Measurements from ENCODE around the gene CLTCL1. TPM values are rescaled to one million over a fixed set of nuclear protein-coding genes. Genes with fewer than 3 reads are reported as not detected.
"Not testable (repeated sequence)": the region's sequence is repeated elsewhere in the genome, so short reads cannot be mapped to it uniquely, and the experiment has no call there.

Gene CLTCL1
- total RNA-seq, 1 donor from 2014 or later, result 5.8 TPM

DNA sequence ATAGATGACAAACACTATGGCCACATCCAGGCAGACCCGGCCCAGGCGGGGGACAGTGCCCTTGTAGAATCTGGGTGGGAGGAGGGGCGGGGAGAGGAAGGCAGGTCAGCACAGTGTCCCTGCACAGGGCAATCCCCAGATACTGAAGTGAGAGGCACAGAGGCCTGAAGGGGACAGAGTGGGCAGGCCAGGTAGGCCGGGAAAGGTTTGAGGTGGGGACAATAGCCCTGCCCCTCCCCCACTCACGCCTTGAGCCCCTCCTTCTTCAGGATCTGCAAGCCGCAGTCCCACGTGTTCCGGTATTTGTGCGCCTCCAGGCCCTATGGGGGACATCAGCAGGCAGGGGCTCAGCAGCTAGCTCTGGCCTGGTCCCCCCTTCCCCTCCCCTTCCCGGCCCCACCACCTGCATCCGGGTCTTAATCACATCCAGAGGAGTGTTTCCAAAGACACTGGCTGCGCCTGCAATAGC is 115.3 kb downstream of the CLTCL1 start:
- no peak for DNase-seq (ENCODE audit: low spot score)

DNA sequence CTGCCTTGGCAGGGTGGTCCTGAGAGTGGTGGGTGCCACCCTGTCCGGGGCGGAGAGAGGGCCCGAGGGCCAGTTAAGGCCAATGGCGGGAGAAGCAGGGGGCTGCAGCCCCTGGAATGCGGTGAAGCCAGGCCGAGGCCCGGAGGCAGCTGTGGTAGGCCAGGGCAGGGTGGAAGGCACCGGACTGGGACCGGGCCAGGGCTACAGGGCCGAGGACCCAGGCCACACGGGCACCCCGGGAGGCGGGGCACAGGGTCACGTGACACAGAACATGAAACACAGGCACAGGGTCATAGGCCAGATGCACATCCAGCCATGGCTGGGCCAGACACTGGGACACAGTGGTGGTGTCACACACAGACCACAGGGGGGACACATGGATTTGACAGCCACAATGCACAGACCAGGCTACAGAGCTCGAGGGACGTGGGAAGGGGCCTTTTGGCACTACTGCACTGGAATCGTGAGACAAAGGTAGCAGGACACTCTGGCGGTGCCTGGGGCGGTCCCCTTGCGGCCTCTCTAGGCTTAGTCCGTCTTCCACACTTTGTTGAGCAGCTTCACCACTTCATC is 115.8 kb downstream of the CLTCL1 start:
- DNase-seq (ENCODE audit: low spot score), result no peak

DNA sequence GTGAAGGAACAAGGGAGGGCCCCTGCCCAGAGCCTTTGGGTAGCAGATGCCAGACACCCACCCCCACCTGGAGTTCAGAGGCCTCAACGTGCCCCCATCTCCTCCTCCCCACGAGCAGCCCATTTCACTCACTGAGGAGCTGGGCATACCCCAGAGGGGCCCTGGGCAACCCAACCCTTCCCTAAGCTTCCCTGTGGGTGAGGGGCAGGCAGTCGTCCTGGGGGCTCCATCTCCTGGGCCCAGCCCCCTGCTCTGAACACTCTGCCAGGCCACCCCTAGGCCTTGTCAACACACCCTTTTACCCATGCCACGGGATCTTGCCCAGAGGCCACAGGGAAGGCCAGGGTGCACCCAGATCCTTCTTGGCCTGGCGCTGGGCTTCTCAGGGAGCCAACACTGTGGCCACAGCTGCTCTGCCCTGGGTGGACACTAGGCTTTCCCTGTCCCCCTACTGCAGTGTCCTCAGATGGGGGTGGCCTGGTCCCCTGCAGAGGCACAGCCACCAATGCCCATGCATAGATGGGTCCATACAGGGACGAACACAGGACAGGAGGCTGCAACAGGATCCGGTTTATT is 116.4 kb downstream of the CLTCL1 start:
- DNase-seq (ENCODE audit: low spot score), result no peak

DNA sequence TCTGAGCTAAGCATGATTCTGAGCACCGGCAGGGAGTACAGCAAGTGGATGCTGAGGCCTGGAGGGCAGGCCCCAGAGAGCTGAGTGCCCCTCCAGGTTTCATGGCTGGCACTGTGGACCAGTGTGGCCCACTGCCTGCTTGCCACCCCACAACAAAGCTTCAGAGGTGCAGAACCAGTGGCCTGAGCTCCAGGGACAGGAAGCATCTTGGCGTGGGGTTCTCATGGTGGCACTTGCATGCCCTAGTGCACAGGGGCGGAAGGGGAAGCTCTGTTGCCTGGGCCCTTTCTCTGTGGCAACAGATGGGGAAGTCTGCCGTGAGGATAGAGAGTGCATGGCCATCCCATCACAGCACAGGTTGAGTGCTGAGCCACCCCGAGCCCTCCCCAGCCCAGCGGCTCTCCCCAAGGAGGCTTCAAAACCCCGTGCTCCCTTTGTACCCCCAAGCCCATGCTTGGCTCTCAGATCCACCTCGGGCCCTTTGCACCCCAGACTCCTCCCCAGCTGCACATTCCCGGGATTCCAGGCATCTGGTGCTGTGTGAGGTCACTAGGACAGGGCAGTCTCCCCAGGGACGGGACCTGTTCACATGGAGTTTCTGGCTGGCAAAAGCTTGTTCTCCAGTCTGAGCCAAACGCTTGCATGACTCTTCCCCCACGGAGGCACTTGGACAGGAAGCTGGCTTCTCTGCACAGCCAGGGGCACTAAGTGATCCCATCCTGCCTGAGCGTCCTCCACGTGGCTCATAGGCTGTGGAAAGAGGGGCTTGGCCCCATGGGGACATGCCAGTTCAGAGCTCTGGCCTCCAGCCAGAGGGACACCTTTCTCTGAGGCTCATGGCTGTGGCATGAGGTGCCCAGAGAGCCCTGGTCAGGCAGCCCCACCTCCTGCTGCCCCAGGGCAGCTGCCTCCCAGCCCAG is 117.2 kb downstream of the CLTCL1 start:
- no peak for DNase-seq (ENCODE audit: low spot score)

DNA sequence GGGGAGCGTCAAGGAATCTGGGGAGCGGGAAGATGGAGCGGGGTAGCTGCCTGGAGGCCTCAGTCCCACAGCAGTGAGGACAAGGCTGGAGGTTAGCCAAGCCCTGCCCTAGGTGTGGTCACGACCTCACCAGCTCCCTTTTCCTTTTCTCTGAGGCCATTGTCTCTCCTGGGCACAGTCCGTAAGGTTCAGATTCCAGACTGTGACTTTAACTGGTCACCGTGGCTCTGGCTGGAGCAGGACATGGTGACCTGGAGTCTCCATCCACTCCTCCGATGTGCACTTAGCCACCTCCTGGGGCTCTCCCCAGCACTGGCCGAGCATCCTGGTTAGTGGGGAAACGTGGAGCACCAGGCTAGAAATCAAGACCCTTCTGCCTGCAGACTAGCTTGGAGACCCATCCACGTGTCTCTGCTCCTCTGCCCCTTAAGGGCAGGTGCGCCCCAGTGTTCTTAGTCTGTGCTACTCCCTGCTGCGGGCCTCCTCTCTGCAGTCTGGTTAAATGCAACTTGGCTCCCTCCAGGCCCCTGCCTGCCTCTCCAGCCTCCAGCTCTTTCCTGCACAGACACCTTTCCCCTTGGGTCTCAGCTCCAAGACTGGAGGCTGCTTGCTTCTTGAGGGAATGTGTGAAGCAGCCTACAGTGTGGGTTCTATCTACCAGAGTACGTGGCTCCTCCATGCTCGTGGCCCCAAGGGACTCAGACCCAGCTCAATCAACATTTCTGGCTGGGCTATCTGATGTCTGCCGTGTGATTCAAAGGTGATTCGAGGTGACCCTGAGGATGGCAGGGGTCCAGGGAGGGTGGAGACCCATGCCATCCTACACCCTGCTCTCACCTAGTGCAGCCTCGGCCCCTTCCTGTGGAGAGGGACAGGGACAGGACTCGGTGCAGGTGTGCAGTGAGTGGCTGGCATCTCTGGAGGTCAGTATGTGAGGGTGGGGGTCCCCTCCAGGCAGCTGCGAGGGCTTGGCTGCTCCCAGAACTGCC is 118.2 kb downstream of the CLTCL1 start:
- DNase-seq (ENCODE audit: low spot score), result no peak

DNA sequence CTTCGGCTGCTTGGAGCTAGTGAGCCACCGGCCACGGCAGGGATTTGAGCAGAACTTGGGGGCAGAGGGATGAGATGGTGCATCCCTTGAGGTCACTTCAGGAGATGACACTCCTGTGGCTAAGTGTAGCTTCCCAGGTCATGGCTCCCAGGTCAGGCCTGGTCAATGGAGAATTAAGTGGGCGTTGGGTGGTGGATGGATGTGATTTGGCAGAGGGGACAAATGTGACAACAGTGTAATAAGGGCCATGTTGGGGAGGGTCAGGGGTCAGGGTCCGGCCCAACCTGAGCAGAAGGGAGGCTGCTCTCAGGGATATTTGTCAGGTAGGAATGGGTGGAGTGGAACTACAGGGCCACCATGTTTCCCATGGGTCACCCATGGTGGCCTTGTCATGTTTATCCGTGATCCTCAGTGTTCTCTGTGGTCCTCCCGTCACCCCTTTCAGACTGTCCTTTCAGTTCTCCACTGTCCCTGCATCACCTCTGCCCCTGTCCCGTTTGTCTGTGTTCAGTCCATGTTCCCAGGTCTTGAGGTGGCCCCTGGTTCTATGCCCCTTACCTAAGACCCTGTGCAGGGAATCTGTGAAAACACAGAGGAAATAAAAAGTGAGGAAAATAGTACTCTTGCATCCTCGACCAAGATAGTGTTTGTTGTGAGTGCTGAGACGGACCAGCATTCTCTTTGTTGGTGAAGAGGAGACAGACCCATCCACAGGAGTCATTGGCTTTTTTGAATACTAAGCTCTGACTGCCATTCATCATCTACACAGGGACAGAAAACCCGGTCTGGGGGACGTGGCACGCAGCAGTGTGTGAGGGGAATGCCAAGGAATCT is 119.1 kb downstream of the CLTCL1 start:
- DNase-seq (ENCODE audit: low spot score), result no peak

DNA sequence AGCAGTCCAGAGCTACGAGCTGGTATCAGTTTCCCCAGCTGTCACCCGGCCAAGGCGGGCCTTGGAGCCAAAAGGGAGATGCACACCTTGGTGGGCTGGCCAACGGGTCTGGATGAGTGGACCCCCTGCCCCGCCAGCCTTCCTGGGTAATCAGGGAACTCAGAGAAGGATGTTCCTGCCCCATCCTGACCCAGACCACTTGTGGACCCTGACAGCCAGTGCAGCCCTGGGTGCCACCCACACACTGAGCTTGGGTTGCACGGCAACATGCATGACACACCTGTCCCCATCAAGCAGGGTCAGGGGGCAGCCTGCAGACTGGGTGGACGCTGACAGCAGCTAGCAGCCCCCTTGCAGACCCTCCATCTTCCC is 121.6 kb downstream of the CLTCL1 start:
- no peak for DNase-seq (ENCODE audit: low spot score)

DNA sequence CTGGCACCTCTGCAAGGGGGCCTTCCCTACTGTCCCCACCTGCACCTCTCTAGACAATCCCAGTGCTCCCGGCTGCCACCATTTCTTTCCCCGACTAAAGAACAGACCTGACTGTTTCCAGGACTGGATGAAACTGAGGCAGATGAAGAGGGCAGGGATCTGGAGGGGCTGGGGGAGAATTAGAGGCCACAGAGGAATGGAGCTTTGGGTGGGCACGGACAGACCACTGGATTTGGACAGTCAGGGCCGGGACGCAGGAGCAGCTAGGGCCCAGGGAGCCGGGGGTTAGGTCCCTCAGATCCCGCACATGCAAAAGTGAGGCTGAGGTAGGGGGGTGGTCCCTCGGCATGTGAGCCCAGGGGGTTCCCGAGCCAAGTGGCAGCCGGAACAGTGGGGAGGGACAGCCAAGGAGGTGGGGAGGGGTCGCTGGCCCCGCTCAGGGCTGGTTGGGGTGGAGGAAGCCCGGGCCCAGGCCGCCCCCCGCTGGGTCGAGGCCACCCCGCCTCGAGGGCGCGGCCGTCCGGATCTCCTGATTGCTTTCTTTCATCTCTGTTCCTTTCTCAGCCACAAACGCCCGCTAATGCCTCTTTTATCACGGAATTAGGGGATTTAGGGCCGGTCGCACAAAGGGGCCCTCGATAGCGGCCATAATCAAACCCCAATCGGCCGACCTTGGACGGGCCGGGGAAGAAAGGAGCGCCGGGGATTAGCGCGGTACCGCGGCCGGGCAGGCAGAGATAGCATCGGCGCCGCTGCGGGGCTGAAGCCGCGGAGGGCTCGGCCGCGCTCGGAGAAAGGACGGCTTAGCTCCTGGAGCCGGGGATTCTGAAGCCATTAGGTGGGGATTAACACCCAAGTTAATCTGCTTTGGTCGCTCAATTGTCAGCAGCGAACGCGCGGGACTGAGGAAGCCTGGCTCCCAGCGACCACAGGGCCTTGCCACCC is 122.2 kb downstream of the CLTCL1 start:
- DNase-seq (ENCODE audit: low spot score), result no peak

DNA sequence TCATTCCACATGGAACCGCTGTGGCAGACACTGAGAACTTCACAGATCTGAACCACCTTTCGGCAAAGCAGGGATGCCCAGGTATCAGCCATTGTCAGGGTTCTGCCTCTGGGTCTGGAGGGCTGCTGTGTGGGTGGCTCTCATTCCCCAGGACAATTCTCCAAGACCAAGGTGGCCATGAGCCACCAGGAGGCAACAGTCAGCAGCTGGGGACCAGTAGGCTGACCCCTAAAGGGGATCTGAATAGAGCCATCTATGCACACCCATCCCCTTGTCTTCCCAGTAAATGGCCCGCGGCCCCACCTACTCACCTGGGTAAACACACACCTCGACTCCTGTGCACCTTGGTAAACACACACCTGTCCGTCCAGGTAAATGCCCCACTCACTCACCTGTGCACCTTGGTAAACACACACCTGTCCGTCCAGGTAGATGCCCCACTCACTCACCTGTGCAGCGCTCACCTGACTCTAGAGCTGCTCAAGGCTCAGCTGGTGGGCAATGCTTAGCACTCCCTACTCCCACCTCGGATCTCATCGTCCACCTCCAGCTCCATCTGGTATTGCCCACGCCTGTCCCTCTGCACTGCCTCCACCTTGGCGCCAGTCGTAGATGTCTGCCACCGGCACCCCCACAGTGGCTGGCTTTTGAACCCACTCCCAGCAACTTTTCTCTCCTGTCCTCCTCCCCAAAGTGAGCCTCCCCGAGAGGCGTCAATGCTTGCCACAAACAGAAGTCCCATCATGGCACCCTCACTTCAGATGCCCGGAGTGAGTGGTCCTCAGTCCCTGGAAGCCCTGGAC is 123.2 kb downstream of the CLTCL1 start:
- no peak for DNase-seq (ENCODE audit: low spot score)

DNA sequence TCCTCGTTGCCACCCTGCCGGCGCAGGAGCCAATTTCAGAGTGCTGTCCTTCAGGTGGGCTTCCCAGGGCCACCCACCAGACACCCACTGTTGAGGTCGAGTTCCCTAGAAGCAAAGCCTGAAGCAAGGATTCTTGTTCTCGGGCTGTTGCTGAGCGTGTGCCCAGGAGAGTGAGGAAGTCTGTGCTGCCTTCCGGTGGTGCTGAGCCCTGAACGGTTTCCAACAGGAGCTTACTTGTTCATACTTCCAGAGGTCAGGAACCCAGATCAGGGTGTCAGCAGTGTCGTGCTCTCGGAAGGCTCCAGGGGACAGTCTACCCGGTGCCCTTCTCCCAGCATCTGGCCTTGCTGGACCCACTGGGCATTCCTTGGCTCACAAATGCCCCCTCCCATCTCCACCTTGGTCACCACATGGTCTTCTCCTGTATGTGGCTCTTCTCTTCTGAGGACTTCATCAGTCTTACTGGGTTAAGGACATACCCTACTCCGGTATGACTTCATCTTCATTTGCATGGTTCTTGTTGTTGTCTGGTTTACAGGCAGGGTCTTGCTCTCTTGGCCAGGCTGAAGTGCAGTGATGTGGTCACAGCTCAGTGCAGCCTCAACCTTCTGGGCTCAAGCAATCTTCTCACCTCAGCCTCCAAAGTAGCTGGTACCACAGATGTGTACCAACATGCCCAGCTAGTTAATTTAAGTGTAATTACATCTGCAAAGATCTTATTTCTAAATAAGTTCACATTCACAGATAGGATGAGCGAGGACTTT is 124.2 kb downstream of the CLTCL1 start:
- DNase-seq (ENCODE audit: low spot score), result no peak

DNA sequence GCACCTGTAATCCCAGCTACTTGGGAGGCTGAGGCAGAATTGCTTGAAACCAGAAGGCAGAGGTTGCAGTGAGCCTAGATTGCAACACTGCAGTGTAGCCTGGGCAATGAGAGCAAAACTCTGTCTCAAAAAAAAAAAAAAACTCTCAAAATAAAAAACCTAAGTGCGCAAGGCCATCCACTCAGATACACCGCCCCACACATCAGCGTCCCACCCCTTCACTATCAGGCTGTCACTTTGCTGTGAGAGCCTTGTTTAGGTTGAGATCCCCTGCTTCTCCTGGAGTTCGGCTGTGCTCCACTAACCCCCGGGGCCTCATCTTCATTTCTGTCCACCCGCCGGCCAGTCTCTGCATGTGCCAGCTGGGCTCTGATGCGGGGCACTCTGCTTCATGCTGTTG is 125.1 kb downstream of the CLTCL1 start:
- DNase-seq (ENCODE audit: low spot score), result no peak

DNA sequence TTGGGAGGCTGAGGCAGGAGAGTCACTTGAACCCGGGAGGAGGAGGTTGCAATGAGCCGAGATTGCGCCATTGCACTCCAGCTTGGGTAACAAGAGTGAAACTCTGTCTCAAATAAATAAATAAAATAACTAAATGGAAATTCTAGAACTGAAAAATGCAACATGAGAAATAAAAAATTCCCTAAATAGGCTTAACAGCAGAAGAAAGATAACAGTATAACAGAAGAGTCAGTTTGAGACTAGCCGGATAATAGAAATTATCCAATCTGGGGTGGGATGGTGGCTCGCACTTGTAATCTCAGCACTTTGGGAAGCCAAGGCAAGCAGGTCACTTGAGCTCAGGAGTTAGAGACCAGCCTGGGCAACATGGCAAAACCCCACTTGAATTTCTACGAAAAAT is 127.1 kb downstream of the CLTCL1 start:
- DNase-seq (ENCODE audit: low spot score), result no peak

DNA sequence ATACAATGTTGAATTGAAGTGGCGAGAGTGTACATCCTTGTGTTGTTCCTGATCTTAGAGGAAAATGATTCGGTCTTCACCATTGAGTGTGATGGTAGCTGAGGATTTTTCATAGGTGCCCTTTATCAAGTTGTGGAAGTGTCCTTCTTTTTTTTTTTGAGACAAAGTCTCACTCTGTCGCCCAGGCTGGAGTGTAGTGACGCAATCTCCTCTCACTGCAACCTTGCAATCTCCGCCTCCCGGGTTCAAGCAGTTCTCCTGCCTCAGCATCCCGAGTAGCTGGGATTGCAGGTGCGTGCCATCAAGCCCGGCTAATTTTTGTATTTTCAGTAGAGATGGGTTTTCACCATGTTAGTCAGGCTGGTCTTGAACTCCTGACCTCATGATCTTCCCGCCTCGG is 132.9 kb downstream of the CLTCL1 start:
- DNase-seq (ENCODE audit: low spot score), result not testable (repeated sequence)

DNA sequence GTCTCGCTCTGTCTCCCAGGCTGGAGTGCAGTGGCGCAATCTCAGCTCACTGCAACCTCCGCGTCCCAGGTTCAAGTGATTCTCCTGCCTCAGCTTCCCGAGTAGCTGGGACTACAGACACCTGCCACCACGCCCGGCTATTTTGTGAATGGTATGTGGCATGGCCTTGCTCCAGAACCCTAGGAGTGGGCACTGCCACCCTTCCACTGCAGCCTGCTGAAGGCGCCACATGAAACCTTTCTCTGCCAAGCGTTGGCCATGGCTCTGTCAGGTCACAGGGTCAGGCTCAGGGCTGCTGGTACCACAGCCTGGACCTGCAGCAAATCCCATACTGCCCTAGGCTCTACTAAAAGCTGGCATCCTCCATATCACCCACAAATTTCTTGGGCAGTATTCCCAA is 135.4 kb downstream of the CLTCL1 start:
- not testable (repeated sequence) for DNase-seq (ENCODE audit: low spot score)

DNA sequence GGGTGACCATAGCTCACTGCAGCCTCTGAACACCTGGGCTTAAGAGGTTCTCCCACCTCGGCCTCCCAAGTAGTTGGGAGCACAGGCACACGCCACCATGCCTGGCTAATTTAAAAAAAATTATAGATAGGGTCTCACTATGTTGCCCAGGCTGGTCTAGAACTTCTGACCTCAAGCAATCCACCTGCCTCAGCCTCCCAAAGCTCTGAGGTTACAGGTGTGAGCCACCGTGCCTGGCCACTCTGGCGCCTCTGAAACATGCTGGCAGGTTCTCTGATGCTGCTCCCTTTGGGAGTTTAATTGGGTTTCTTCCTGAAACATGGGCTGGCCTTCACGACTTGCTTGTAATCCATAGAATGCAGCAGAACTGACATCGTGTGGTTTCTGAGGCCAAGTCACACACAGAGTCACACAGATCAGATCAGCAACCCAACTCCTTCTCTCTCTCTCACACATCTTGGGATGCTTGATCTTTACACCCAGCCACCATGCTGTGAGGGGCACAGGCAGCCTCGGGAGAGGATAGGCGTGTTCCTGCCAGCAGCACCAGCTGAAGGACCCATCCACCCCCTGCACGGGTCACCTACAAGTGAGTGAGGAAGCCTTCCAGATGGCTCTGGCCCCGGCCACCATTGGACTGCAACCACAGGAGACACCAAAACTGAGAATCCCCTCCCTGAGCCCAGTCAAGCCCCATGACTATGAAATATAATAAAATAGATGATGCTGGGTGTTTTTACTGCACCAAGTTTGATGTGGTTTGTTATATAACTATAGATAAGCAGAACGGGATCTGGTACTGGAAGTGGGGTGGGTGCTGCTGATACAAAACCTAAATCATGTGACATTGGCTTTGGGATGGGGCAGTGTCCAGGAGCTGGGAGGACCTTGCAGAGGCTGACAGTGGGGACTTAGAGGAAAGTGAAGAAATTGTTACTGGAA is 138.3 kb downstream of the CLTCL1 start:
- DNase-seq (ENCODE audit: low spot score), result no peak

DNA sequence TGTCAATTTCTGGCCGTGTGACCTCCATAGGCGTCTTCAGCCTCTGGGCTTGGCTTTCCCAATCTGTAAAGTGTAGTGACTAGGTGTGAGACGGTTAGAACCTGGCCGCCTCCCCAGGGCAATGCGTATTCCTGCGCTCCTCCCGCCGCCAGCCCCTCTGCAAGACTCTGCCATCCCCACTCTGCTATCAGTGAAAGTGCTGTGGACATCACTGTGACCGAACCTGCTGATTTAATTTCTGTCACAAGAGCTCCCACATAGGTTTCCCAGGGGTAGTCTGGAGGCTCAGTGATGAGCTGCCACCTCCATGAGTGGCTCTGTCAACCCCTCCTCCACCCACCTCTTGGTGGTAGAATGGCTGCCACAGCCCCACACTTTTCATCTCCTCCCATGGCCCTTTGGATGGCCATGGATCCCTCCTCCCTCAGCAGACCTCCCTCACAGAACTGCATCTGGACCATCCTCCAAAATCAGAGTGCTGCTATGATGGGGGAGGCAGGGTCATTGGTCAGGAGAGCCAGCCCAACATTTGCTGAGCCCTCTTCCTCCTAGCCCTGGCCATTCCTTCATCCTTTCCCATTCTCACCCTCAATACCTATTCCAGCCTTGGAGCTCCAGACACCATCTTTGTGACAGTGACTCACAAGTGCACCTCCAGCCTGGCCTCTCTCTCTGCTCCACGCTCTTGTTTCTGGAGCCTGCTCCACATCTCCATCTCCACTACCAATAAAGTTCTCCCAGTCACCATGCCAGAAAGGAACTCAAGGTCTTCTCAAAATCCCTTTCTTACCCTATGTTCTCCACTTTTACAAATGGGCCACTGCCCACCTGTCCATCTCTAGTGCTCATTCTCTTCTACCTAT is 140.0 kb downstream of the CLTCL1 start:
- no peak for DNase-seq (ENCODE audit: low spot score)

Data from ureter (tissue), 1 donor.